Prostate gland (tissue), 2 donors: Measurements from ENCODE around the gene GPR183. TPM values are rescaled to one million over a fixed set of nuclear protein-coding genes. Genes with fewer than 3 reads are reported as not detected.

Source experiments
- DNase-seq: peaks from one replicate; pipeline ENCODE4 v3.0.0-alpha.2; 2019; ENCODE audit warnings: low spot score
- H3K27ac ChIP-seq, 2 donors: fragments of 200-600 bp; sonication (generic); 2 replicates each; pipeline ENCODE4 v1.5.1; 2017 to 2019
- H3K27me3 ChIP-seq: fragments of 200-600 bp; sonication (generic); replicated peaks from 2 replicates; pipeline ENCODE4 v1.5.1; 2019; ENCODE audit not compliant: insufficient read depth
- H3K36me3 ChIP-seq, 2 donors: fragments of 200-600 bp; sonication (generic); 1 replicate in 1 of 2; 2 replicates in 1 of 2; pipeline versions ENCODE4 v1.5.1 to v1.8.1; 2017 to 2019
- H3K4me1 ChIP-seq: fragments of 200-600 bp; sonication (generic); replicated peaks from 2 replicates; pipeline ENCODE4 v1.5.1; 2019
- H3K4me3 ChIP-seq, 2 donors: fragments of 200-600 bp; sonication (generic); 2 replicates each; pipeline ENCODE4 v1.5.1; 2017 to 2019
- H3K9me3 ChIP-seq: fragments of 200-600 bp; sonication (generic); 2 replicates; pipeline ENCODE4 v1.5.1; 2017
- CTCF ChIP-seq, 4 experiments: fragments of 200-600 bp in 2 of 4; fragments of 450-650 bp in 2 of 4; sonication (generic) in 2 of 4; IDR thresholded peaks; 1 replicate in 3 of 4; 2 replicates in 1 of 4; pipeline ENCODE4 v1.5.1; 2016 to 2019; ENCODE audit warnings: antibody characterized with exemption in 4 of 4, mild to moderate bottlenecking in 2 of 4, moderate library complexity in 2 of 4
- POLR2A ChIP-seq: fragments of 450-650 bp; IDR thresholded peaks from one replicate; pipeline ENCODE4 v1.6.1; 2016; ENCODE audit warnings: antibody characterized with exemption, mild to moderate bottlenecking
- POLR2AphosphoS5 ChIP-seq: sonication (generic); formaldehyde crosslinking; IDR thresholded peaks from one replicate; pipeline ENCODE4 v1.6.1; 2017; ENCODE audit warnings: antibody characterized with exemption
- WGBS: methylation state at CpG from one replicate; pipeline ENCODE4 v1.1.5; 2018; 5-methylcytosine and 5-hydroxymethylcytosine counted together
- intact Hi-C: fragments of 100-400 bp; cut with DNase I; formaldehyde crosslinking; loops from one replicate; pipeline ENCODE4 v1.14.2; 2022
- total RNA-seq, 2 donors: library from RNA; depleted of rRNA; stranded (reverse); fragments of >200 nt; gene quantifications; one replicate each; pipeline ENCODE4 v1.1.0, GENCODE V29; 2016

GPR183 gene
- total RNA-seq, 2 donors from 2014 or later = 2.6 to 3.8 TPM

- DNase-seq = no peak
- intact Hi-C loops = no loop called here
- TF ChIP-seq POLR2AphosphoS5 (no peak), POLR2A (no peak), CTCF (IDR thresholded peaks at IDR 0.05) (no peak)
- Histone ChIP-seq H3K9me3 (no peaks in the 10 kb centered on the region), H3K36me3 (no peaks in the 10 kb centered on the region), H3K4me1 (no peaks in the 10 kb centered on the region), H3K27me3 (no peaks in the 10 kb centered on the region), H3K27ac (no peak overlapping the region), H3K4me3 (no peak overlapping the region)
- 88% methylated on average over 2 of the region's 2 CpGs for WGBS
These were observed 49.9 kb downstream of the GPR183 start for GRCh38 chr13:99257291-99257690.

GRCh38 chr13:99256709-99257108, 50.5 kb downstream of the GPR183 start:
- DNase-seq = no peak
- no peaks in the 10 kb centered on the region for H3K36me3 ChIP-seq
- H3K27ac ChIP-seq = no peak overlapping the region
- H3K4me1 ChIP-seq = no peaks in the 10 kb centered on the region
- H3K9me3 ChIP-seq = no peaks in the 10 kb centered on the region
- intact Hi-C loops = no loop called here
- 87% methylated on average over 3 of the region's 3 CpGs for WGBS
- H3K4me3 ChIP-seq = no peak overlapping the region
- H3K27me3 ChIP-seq = no peaks in the 10 kb centered on the region
- no peak for TF ChIP-seq CTCF (IDR thresholded peaks at IDR 0.05)
- TF ChIP-seq POLR2AphosphoS5 = no peak
- no peak for TF ChIP-seq POLR2A

GRCh38 chr13:99256283-99256682, 50.9 kb downstream of the GPR183 start:
- H3K27ac ChIP-seq = no peak overlapping the region
- 92% methylated on average over 2 of the region's 2 CpGs for WGBS

GRCh38 chr13:99255271-99255670, 51.9 kb downstream of the GPR183 start:
- Histone ChIP-seq H3K4me1 (no peaks in the 10 kb centered on the region), H3K9me3 (no peaks in the 10 kb centered on the region), H3K27me3 (no peaks in the 10 kb centered on the region), H3K27ac (no peak overlapping the region), H3K4me3 (no peak overlapping the region), H3K36me3 (no peaks in the 10 kb centered on the region)
- 84% methylated on average over 10 of the region's 10 CpGs for WGBS
- intact Hi-C loops = no loop called here
- TF ChIP-seq POLR2AphosphoS5 = no peak
- TF ChIP-seq CTCF (IDR thresholded peaks at IDR 0.05) = no peak
- TF ChIP-seq POLR2A = no peak
- no peak for DNase-seq

More at GRCh38 chr13:99256283-99256682, 50.9 kb downstream of the GPR183 start:
- Histone ChIP-seq H3K36me3 (no peaks in the 10 kb centered on the region), H3K4me1 (no peaks in the 10 kb centered on the region), H3K9me3 (no peaks in the 10 kb centered on the region), H3K4me3 (no peak overlapping the region), H3K27me3 (no peaks in the 10 kb centered on the region)
- DNase-seq = no peak
- no peak for TF ChIP-seq POLR2A
- no peak for TF ChIP-seq POLR2AphosphoS5
- TF ChIP-seq CTCF (IDR thresholded peaks at IDR 0.05) = no peak
- intact Hi-C loops = no loop called here

- Histone ChIP-seq H3K27me3 (no peaks in the 10 kb centered on the region), H3K27ac (no peak overlapping the region), H3K4me3 (no peak overlapping the region), H3K9me3 (no peaks in the 10 kb centered on the region), H3K4me1 (no peaks in the 10 kb centered on the region), H3K36me3 (no peaks in the 10 kb centered on the region)
- 92% methylated on average over 14 of the region's 14 CpGs for WGBS
- no peak for DNase-seq
- intact Hi-C loops = no loop called here
- TF ChIP-seq POLR2A = no peak
- TF ChIP-seq CTCF (IDR thresholded peaks at IDR 0.05) = no peak
- no peak for TF ChIP-seq POLR2AphosphoS5
These were observed 52.4 kb downstream of the GPR183 start for GRCh38 chr13:99254830-99255229.
